Upper lobe of right lung (tissue), 1 donor: ENCODE measurements around the gene MGAT3. TPM values are rescaled to one million over a fixed set of nuclear protein-coding genes. Genes with fewer than 3 reads are reported as not detected.

Source experiments
- ATAC-seq: fragments of 200-7000 bp; cut with Tn5 transposase; one replicate; pipeline ENCODE4 v1.9.1; 2020; ENCODE audit warnings: mild to moderate bottlenecking, moderate library complexity
- DNase-seq: peaks from one replicate; pipeline ENCODE4 v3.0.0-alpha.2; 2020
- H3K27ac ChIP-seq: fragments of 200-600 bp; one replicate; pipeline ENCODE4 v1.8.0; 2022
- H3K27me3 ChIP-seq: fragments of 200-600 bp; one replicate; pipeline ENCODE4 v1.8.0; 2022; ENCODE audit warnings: mild to moderate bottlenecking
- H3K36me3 ChIP-seq: fragments of 200-600 bp; one replicate; pipeline ENCODE4 v1.8.0; 2022
- H3K4me1 ChIP-seq: fragments of 200-600 bp; one replicate; pipeline ENCODE4 v1.8.0; 2022
- H3K4me3 ChIP-seq: fragments of 200-600 bp; one replicate; pipeline ENCODE4 v1.8.0; 2022; ENCODE audit warnings: mild to moderate bottlenecking
- H3K9me3 ChIP-seq: fragments of 200-600 bp; one replicate; pipeline ENCODE4 v1.8.0; 2022
- intact Hi-C: fragments of 100-400 bp; cut with DNase I; formaldehyde crosslinking; loops from one replicate; pipeline ENCODE4 v1.11.0; 2022
- total RNA-seq: library from RNA; stranded (reverse); fragmentation: NEBNext Ultra II Directional; extraction: Animal tissue kit (Norgen Biotek cat#: 25700); gene quantifications from one replicate; pipeline ENCODE4 v1.2.1, GENCODE V29; 2021
- TF ChIP-seq, protein P1 (sequence below): fragments of 200-600 bp; IDR thresholded peaks from one replicate; pipeline ENCODE4 v1.8.0; 2022; ENCODE audit warnings: antibody characterized with exemption
- donor health status: DM: no; HTN: yes; CAD: no; lungs with severe emphysema.

The MGAT3 gene
- total RNA-seq, 1 donor from 2014 or later, result 34.8 TPM

DNA sequence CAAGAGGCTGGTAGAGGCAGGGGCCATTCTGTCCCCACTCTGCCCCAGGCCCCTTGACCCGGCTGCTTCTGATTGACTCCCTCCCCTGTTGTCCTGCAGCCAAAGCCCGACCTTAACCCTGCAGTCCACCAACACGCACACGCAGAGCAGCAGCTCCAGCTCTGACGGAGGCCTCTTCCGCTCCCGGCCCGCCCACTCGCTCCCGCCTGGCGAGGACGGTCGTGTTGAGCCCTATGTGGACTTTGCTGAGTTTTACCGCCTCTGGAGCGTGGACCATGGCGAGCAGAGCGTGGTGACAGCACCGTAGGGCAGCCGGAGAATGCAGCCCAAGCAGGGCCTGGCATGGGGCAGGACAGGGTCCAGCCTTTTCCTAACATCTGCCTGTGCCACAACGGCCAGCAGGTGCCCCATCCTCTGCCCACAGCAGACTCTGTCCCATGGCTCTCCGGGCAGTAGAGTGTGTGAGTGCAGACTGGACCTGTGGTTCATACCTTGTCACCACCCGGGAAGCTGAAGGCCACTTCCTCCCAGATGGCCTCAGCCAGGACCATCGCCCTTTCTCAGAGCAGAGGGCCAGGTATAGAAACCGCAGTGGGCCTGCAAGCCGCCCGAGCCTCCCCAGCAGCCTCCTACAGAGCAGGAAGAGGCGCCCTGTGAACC lies 26.8 kb upstream of the MGAT3 start:
- H3K36me3 ChIP-seq, result peaks cover 70% of the 10 kb centered on the region

GRCh38 chr22:39430576-39431150 lies 26.1 kb upstream of the MGAT3 start:
- Histone ChIP-seq H3K36me3 (peaks cover 65% of the 10 kb centered on the region), H3K27ac (peak overlapping the region; percentile 8)
- no peak for DNase-seq

More for the DNA sequence above, 26.8 kb upstream of the MGAT3 start:
- Histone ChIP-seq H3K27me3 (no peaks in the 10 kb centered on the region), H3K4me1 (peaks cover 12% of the 10 kb centered on the region), H3K4me3 (no peak overlapping the region), H3K27ac (no peak overlapping the region), H3K9me3 (no peaks in the 10 kb centered on the region)
- TF ChIP-seq, protein P1, sequence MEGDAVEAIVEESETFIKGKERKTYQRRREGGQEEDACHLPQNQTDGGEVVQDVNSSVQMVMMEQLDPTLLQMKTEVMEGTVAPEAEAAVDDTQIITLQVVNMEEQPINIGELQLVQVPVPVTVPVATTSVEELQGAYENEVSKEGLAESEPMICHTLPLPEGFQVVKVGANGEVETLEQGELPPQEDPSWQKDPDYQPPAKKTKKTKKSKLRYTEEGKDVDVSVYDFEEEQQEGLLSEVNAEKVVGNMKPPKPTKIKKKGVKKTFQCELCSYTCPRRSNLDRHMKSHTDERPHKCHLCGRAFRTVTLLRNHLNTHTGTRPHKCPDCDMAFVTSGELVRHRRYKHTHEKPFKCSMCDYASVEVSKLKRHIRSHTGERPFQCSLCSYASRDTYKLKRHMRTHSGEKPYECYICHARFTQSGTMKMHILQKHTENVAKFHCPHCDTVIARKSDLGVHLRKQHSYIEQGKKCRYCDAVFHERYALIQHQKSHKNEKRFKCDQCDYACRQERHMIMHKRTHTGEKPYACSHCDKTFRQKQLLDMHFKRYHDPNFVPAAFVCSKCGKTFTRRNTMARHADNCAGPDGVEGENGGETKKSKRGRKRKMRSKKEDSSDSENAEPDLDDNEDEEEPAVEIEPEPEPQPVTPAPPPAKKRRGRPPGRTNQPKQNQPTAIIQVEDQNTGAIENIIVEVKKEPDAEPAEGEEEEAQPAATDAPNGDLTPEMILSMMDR, result no peak
- DNase-seq (no peak), ATAC-seq (no peak)
- intact Hi-C loops, result no loop called here

GRCh38 chr22:39431216-39431801 lies 25.5 kb upstream of the MGAT3 start:
- Histone ChIP-seq H3K27ac (peak overlapping the region; percentile 8), H3K27me3 (no peaks in the 10 kb centered on the region), H3K4me1 (peaks cover 12% of the 10 kb centered on the region), H3K9me3 (no peaks in the 10 kb centered on the region), H3K4me3 (no peak overlapping the region), H3K36me3 (peaks cover 61% of the 10 kb centered on the region)
- no peak for ATAC-seq
- TF ChIP-seq, protein P1, result no peak
- intact Hi-C loops, result no loop called here
- DNase-seq, result no peak

More at GRCh38 chr22:39430576-39431150, 26.1 kb upstream of the MGAT3 start:
- TF ChIP-seq, protein P1, result no peak
- intact Hi-C loops, result no loop called here
- H3K4me3 ChIP-seq, result no peak overlapping the region
- no peaks in the 10 kb centered on the region for H3K9me3 ChIP-seq
- H3K27me3 ChIP-seq, result no peaks in the 10 kb centered on the region
- ATAC-seq, result no peak
- peaks cover 12% of the 10 kb centered on the region for H3K4me1 ChIP-seq

GRCh38 chr22:39431821-39432251 lies 25.0 kb upstream of the MGAT3 start:
- Histone ChIP-seq H3K4me3 (no peak overlapping the region), H3K27ac (peak overlapping the region; percentile 8), H3K9me3 (no peaks in the 10 kb centered on the region), H3K27me3 (no peaks in the 10 kb centered on the region), H3K36me3 (peaks cover 56% of the 10 kb centered on the region), H3K4me1 (peaks cover 12% of the 10 kb centered on the region)
- no peak for DNase-seq
- intact Hi-C loops, result no loop called here
- no peak for ATAC-seq
- TF ChIP-seq, protein P1, result no peak

DNA sequence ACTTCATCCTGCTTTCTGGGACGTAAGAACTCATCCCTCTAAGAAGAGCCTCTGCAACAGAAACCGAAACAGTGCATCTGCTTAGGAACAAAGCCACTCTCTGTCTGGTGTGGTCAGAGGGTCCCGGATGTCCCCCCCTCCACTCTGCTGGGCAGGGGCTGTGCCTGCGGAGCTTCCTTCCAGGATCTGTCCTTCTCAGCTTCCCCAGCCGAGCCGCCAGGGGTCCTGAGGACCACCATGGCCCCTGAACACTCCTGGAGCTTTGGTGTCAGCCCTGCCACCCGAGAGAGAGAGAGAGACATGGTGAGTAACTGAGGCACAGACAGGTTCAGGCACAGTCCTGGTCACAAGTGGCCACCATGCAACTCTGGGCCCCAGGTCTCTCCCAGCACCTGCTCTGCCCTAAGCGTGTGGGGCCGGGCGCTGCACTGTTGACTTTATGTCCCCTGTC lies 24.4 kb upstream of the MGAT3 start:
- peaks cover 51% of the 10 kb centered on the region for H3K36me3 ChIP-seq
- TF ChIP-seq, protein P1, result no peak
- intact Hi-C loops, result no loop called here
- H3K9me3 ChIP-seq, result no peaks in the 10 kb centered on the region
- no peak overlapping the region for H3K4me3 ChIP-seq
- H3K4me1 ChIP-seq, result peaks cover 15% of the 10 kb centered on the region
- no peaks in the 10 kb centered on the region for H3K27me3 ChIP-seq
- peak overlapping the region; percentile 8 for H3K27ac ChIP-seq
- DNase-seq (no peak), ATAC-seq (no peak)
